ENCODE data around the gene CABLES1.

CABLES1 gene

GRCh38 chr18:23193742-23194141 lies 58.5 kb downstream of the CABLES1 start:
- peaks cover 0 to 12% of the 10 kb centered on the region in 2 experiments; a peak in 1 of 3 replicates for H3K36me3 ChIP-seq (ENCODE audit: control insufficient read depth in 2 of 2, insufficient read depth in 1 of 2, low read length in 2 of 2)
- no peak overlapping the region for H3K27ac ChIP-seq (ENCODE audit: extremely low read depth, low read depth, low read length)
- no peak for TF ChIP-seq ZNF169 (tag by site-specific recombination; IDR thresholded peaks at IDR 0.05)
- TF ChIP-seq REPIN1 (tag by site-specific recombination; IDR thresholded peaks at IDR 0.05; ENCODE audit: low read depth) = no peak
- TF ChIP-seq KLF1 (tag by site-specific recombination; IDR thresholded peaks at IDR 0.05) = no peak
- TF ChIP-seq HIC1 (tag by site-specific recombination; IDR thresholded peaks at IDR 0.05) = no peak
- TF ChIP-seq ZNF837 (tag by site-specific recombination; IDR thresholded peaks at IDR 0.05) = no peak
- no peak for TF ChIP-seq ZNF629 (tag by site-specific recombination; IDR thresholded peaks at IDR 0.05)
- no peak for TF ChIP-seq KLF10 (tag by site-specific recombination; IDR thresholded peaks at IDR 0.05)
- TF ChIP-seq ZNF138 (tag by site-specific recombination; IDR thresholded peaks at IDR 0.05; ENCODE audit: borderline replicate concordance) = no peak
- TF ChIP-seq ZNF37A (tag by site-specific recombination; IDR thresholded peaks at IDR 0.05) = no peak
- TF ChIP-seq ZNF239 (tag by site-specific recombination; IDR thresholded peaks at IDR 0.05) = no peak
- TF ChIP-seq ZNF548 (tag by site-specific recombination; IDR thresholded peaks at IDR 0.05) = no peak
- TF ChIP-seq OSR2 (tag by site-specific recombination; IDR thresholded peaks at IDR 0.05) = no peak
- no peak for TF ChIP-seq ZNF701 (tag by site-specific recombination; IDR thresholded peaks at IDR 0.05)
- TF ChIP-seq ZNF692 (tag by site-specific recombination; IDR thresholded peaks at IDR 0.05) = no peak
- no peak for TF ChIP-seq SCRT1 (tag by site-specific recombination; IDR thresholded peaks at IDR 0.05; ENCODE audit: borderline replicate concordance)
- CTCF ChIA-PET = interaction anchor here (0.7 to 3.4 kb wide), 2 partner anchors 13 to 287 kb away, joined by 3 to 21 read pairs; no protein-coding TSS in a partner anchor
- H3K4me3 ChIP-seq (ENCODE audit: low read depth, low read length) = no peak overlapping the region
- no peaks in the 10 kb centered on the region for H3K9me3 ChIP-seq (ENCODE audit: control insufficient read depth, insufficient read depth, low read depth, low read length)
- POLR2A ChIA-PET = no interaction called here
- H3K4me1 ChIP-seq (ENCODE audit: control insufficient read depth, insufficient read depth, low read length) = peaks cover 2% of the 10 kb centered on the region; the same call in 1 of the 2 replicates

- Histone ChIP-seq H3K36me3 (ENCODE audit: control insufficient read depth in 2 of 2, insufficient read depth in 1 of 2, low read length in 2 of 2) (peaks cover 0 to 12% of the 10 kb centered on the region in 2 experiments; a peak in 1 of 3 replicates), H3K4me1 (ENCODE audit: control insufficient read depth, insufficient read depth, low read length) (peaks cover 2% of the 10 kb centered on the region; the same call in 1 of the 2 replicates), H3K4me3 (ENCODE audit: low read depth, low read length) (no peak overlapping the region), H3K9me3 (ENCODE audit: control insufficient read depth, insufficient read depth, low read depth, low read length) (no peaks in the 10 kb centered on the region), H3K27ac (ENCODE audit: extremely low read depth, low read depth, low read length) (no peak overlapping the region)
- TF ChIP-seq PRDM6 (tag by site-specific recombination; IDR thresholded peaks at IDR 0.05) (no peak), IKZF3 (tag by site-specific recombination; IDR thresholded peaks at IDR 0.05) (no peak), ZFHX2 (tag by site-specific recombination; conservative IDR thresholded peaks at IDR 0.05) (0 out of 2 replicates have a peak, but pooled peaks have one; percentile 17)
- POLR2A ChIA-PET = no interaction called here
- CTCF ChIA-PET = interaction anchor here (0.6 to 3.4 kb wide), 5 partner anchors 13 to 417 kb away, joined by 3 to 21 read pairs (median 4); no protein-coding TSS in a partner anchor
Measured at GRCh38 chr18:23194155-23194996, 59.1 kb downstream of the CABLES1 start.
